Osteocyte (in vitro differentiated cells): Measurements from ENCODE around the gene CMTM4. TPM values are rescaled to one million over a fixed set of nuclear protein-coding genes. Genes with fewer than 3 reads are reported as not detected.
"Not testable (repeated sequence)": the region's sequence is repeated elsewhere in the genome, so short reads cannot be mapped to it uniquely, and the experiment has no call there.

Experiments used
- DNase-seq: peaks from one replicate; pipeline ENCODE4 v3.0.0; 2021; ENCODE audit warnings: mixed read lengths; ENCODE audit not compliant: unreplicated experiment; ENCODE audit errors: extremely low spot score
- H3K27ac Mint-ChIP-seq: one replicate; pipeline ENCODE4 v1.8.0; 2021; ENCODE audit warnings: mild to moderate bottlenecking, mixed read lengths; ENCODE audit not compliant: unreplicated experiment
- H3K27me3 Mint-ChIP-seq: one replicate; pipeline ENCODE4 v1.8.0; 2021; ENCODE audit warnings: mixed read lengths; ENCODE audit not compliant: unreplicated experiment
- H3K36me3 Mint-ChIP-seq: one replicate; pipeline ENCODE4 v1.8.0; 2021; ENCODE audit warnings: mixed read lengths; ENCODE audit not compliant: unreplicated experiment
- H3K4me1 Mint-ChIP-seq: one replicate; pipeline ENCODE4 v1.8.0; 2021; ENCODE audit warnings: mixed read lengths; ENCODE audit not compliant: unreplicated experiment
- H3K4me3 Mint-ChIP-seq: one replicate; pipeline ENCODE4 v1.8.0; 2021; ENCODE audit warnings: mild to moderate bottlenecking, moderate library complexity, mixed read lengths; ENCODE audit not compliant: unreplicated experiment
- H3K9me3 Mint-ChIP-seq: one replicate; pipeline ENCODE4 v1.8.0; 2021; ENCODE audit warnings: mixed read lengths; ENCODE audit not compliant: unreplicated experiment
- CTCF ChIP-seq: fragments of 200-600 bp; sonication (generic); IDR thresholded peaks from 2 replicates; pipeline ENCODE4 v1.5.0; 2021; ENCODE audit warnings: antibody characterized with exemption, mild to moderate bottlenecking, moderate library complexity
- total RNA-seq: library from RNA; stranded (reverse); gene quantifications from 2 replicates; pipeline ENCODE4 v1.2.1, GENCODE V29; 2021

The CMTM4 gene
- total RNA-seq, 1 donor from 2014 or later = 24.4 TPM

GRCh38 chr16:66614161-66614802 lies 82.3 kb downstream of the CMTM4 start:
- no peaks in the 10 kb centered on the region for H3K9me3 Mint-ChIP-seq
- peak overlapping the region; percentile 50 for H3K27ac Mint-ChIP-seq
- peaks cover 47% of the 10 kb centered on the region for H3K4me1 Mint-ChIP-seq
- DNase-seq = no peak
- H3K4me3 Mint-ChIP-seq = no peak overlapping the region
- peaks cover 24% of the 10 kb centered on the region for H3K36me3 Mint-ChIP-seq
- no peak for TF ChIP-seq CTCF
- no peaks in the 10 kb centered on the region for H3K27me3 Mint-ChIP-seq

GRCh38 chr16:66612422-66612821 lies 84.1 kb downstream of the CMTM4 start:
- DNase-seq = no peak
- Mint-ChIP-seq H3K4me3 (no peak overlapping the region), H3K27ac (no peak overlapping the region), H3K9me3 (no peaks in the 10 kb centered on the region), H3K27me3 (no peaks in the 10 kb centered on the region), H3K4me1 (peaks cover 40% of the 10 kb centered on the region), H3K36me3 (peaks cover 24% of the 10 kb centered on the region)
- no peak for TF ChIP-seq CTCF

- DNase-seq, H3K4me3 Mint-ChIP-seq, H3K9me3 Mint-ChIP-seq, H3K27me3 Mint-ChIP-seq, H3K27ac Mint-ChIP-seq: not testable (repeated sequence)
- Mint-ChIP-seq H3K4me1 (peaks cover 39% of the 10 kb centered on the region), H3K36me3 (peaks cover 24% of the 10 kb centered on the region)
These were observed 84.6 kb downstream of the CMTM4 start for GRCh38 chr16:66611911-66612310.

- Mint-ChIP-seq H3K9me3 (no peaks in the 10 kb centered on the region), H3K4me3 (no peak overlapping the region), H3K27ac (no peak overlapping the region), H3K27me3 (no peaks in the 10 kb centered on the region), H3K36me3 (peaks cover 24% of the 10 kb centered on the region), H3K4me1 (peaks cover 34% of the 10 kb centered on the region)
- no peak for TF ChIP-seq CTCF
- no peak for DNase-seq
These were observed 86.3 kb downstream of the CMTM4 start for GRCh38 chr16:66610111-66610820.

GRCh38 chr16:66609139-66609510 lies 87.4 kb downstream of the CMTM4 start:
- Mint-ChIP-seq H3K4me1 (peaks cover 28% of the 10 kb centered on the region), H3K27me3 (no peaks in the 10 kb centered on the region), H3K9me3 (no peaks in the 10 kb centered on the region), H3K27ac (peak overlapping the region; percentile 60), H3K4me3 (no peak overlapping the region), H3K36me3 (peaks cover 24% of the 10 kb centered on the region)
- no peak for TF ChIP-seq CTCF
- no peak for DNase-seq
